HL-60 (cell line): ENCODE measurements around the gene SLC35C1.

ENCODE experiments used
- DNase-seq, 2 experiments: peaks; one replicate each; pipeline ENCODE4 v3.0.0-alpha.2; 2010 to 2020; ENCODE audit warnings: low read depth in 1 of 2, low spot score in 1 of 2
- H3K27ac ChIP-seq: fragments of 250-450 bp; sonication (Bioruptor Pico); replicated peaks from 2 replicates; pipeline ENCODE4 v1.5.1; 2020; ENCODE audit warnings: mild to moderate bottlenecking, moderate library complexity
- H3K27me3 ChIP-seq: fragments of 250-450 bp; sonication (Bioruptor Pico); 2 replicates; pipeline ENCODE4 v1.5.1; 2021; ENCODE audit warnings: mild to moderate bottlenecking, moderate library complexity; ENCODE audit not compliant: insufficient read depth, poor library complexity, severe bottlenecking
- H3K4me3 ChIP-seq: replicated peaks from 2 replicates; pipeline ENCODE4 v1.5.1; 2011; ENCODE audit warnings: mild to moderate bottlenecking, control low read depth, low read length; ENCODE audit not compliant: insufficient read depth
- GABPA ChIP-seq: IDR thresholded peaks from 2 replicates; pipeline ENCODE4 v1.6.1; 2012; ENCODE audit warnings: low read depth
- POLR2AphosphoS5 ChIP-seq: IDR thresholded peaks from 2 replicates; pipeline ENCODE4 v1.6.1; 2012; ENCODE audit warnings: low read depth
- REST ChIP-seq: IDR thresholded peaks from 2 replicates; pipeline ENCODE4 v1.6.1; 2012; ENCODE audit warnings: low read depth; ENCODE audit not compliant: insufficient replicate concordance
- SPI1 ChIP-seq: IDR thresholded peaks from 2 replicates; pipeline ENCODE4 v1.6.1; 2012; ENCODE audit warnings: low read depth, mild to moderate bottlenecking, borderline replicate concordance
- TF ChIP-seq, protein P1 (sequence below): IDR thresholded peaks from one replicate; pipeline ENCODE4 v1.5.1; 2011; ENCODE audit warnings: low read length, control low read depth, inconsistent platforms; ENCODE audit not compliant: insufficient read depth

SLC35C1 gene

GRCh38 chr11:45765836-45766235 lies 39.1 kb upstream of the SLC35C1 start:
- Histone ChIP-seq H3K27ac (no peak overlapping the region), H3K4me3 (no peak overlapping the region), H3K27me3 (no peaks in the 10 kb centered on the region)
- no peak for TF ChIP-seq GABPA
- TF ChIP-seq, protein P1, sequence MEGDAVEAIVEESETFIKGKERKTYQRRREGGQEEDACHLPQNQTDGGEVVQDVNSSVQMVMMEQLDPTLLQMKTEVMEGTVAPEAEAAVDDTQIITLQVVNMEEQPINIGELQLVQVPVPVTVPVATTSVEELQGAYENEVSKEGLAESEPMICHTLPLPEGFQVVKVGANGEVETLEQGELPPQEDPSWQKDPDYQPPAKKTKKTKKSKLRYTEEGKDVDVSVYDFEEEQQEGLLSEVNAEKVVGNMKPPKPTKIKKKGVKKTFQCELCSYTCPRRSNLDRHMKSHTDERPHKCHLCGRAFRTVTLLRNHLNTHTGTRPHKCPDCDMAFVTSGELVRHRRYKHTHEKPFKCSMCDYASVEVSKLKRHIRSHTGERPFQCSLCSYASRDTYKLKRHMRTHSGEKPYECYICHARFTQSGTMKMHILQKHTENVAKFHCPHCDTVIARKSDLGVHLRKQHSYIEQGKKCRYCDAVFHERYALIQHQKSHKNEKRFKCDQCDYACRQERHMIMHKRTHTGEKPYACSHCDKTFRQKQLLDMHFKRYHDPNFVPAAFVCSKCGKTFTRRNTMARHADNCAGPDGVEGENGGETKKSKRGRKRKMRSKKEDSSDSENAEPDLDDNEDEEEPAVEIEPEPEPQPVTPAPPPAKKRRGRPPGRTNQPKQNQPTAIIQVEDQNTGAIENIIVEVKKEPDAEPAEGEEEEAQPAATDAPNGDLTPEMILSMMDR, result no peak
- no peak for TF ChIP-seq POLR2AphosphoS5
- no peak for TF ChIP-seq REST
- no peak for DNase-seq

DNA sequence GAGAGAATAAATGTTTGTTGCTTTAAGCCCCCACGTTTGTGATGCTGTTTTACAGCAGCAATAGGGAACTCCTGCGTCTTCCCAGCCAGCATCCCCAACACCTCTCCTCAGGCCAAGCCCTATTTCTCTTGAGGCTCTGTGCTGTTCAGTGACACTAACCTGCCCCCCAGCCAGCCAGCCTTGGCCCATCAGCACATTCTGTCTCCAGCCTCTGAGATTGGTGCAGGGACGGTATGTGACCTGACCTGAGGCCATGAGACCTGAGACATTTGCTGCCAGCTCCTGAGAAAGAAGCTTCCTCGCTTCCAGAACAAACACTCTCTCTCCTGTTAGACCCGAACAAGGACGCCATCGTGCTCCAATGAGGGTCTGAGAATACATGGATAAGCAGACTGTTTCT lies 38.5 kb upstream of the SLC35C1 start:
- no peak for DNase-seq
- no peaks in the 10 kb centered on the region for H3K27me3 ChIP-seq
- TF ChIP-seq GABPA (no peak), SPI1 (no peak), POLR2AphosphoS5 (no peak), REST (no peak)
- TF ChIP-seq, protein P1, result no peak

DNA sequence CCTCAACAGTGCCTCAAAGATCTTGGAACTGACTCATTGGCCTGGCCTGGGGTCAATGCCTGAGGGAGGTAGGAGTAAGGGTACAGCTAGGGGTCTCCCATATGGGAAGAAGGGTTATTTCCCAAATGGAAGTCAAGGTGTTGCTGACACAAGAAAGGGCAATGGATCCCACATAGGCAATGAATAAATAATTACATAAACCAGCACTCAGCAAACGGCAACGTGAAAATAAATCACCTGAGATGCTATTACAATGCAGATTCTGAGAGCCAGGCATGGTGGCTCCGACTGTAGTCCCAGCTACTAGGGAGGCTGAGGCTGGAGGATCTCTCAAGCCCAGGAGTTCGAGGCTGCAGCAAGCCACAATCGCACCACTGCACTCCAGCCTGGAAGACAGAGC lies 36.5 kb upstream of the SLC35C1 start:
- no peak for DNase-seq
- H3K4me3 ChIP-seq, result no peak overlapping the region
- H3K27ac ChIP-seq, result no peak overlapping the region
- TF ChIP-seq GABPA (no peak), SPI1 (no peak), REST (no peak), POLR2AphosphoS5 (no peak)
- TF ChIP-seq, protein P1, result no peak
- no peaks in the 10 kb centered on the region for H3K27me3 ChIP-seq

More for the DNA sequence above, 38.5 kb upstream of the SLC35C1 start:
- no peak overlapping the region for H3K4me3 ChIP-seq
- H3K27ac ChIP-seq, result no peak overlapping the region
